ENCODE data around the gene PRPF19. TPM values are rescaled to one million over a fixed set of nuclear protein-coding genes. Genes with fewer than 3 reads are reported as not detected.
A peak's percentile ranks its signal among the peaks of the same experiment; 100 is the strongest.

Gene PRPF19
- total and polyA plus RNA-seq, 9 of the 15 experiments (the other 6 are each of a cell fraction or from before 2014, with no cell fraction given), result 9.4 to 212 (median 73.2) TPM

DNA sequence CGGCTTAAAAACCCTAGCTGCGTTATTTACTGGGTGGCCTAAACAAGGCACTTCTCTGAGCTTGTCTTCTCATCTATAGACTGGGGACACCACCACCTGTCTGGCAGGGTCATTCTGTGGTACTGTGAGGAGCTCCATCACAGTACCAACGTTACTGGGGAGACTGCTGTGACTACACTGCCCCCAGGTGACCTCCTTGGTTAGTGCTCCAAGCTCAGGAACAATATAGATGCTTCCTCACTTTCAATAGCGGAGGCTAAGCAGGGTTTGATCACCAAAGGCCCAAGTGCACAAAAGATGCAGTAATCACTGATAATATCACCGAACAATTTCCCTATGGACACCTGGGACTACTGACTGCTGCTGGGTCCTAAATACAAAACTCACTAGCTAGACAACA is 18.8 kb downstream of the PRPF19 start (continued):
- TF ChIP-seq, protein P1, sequence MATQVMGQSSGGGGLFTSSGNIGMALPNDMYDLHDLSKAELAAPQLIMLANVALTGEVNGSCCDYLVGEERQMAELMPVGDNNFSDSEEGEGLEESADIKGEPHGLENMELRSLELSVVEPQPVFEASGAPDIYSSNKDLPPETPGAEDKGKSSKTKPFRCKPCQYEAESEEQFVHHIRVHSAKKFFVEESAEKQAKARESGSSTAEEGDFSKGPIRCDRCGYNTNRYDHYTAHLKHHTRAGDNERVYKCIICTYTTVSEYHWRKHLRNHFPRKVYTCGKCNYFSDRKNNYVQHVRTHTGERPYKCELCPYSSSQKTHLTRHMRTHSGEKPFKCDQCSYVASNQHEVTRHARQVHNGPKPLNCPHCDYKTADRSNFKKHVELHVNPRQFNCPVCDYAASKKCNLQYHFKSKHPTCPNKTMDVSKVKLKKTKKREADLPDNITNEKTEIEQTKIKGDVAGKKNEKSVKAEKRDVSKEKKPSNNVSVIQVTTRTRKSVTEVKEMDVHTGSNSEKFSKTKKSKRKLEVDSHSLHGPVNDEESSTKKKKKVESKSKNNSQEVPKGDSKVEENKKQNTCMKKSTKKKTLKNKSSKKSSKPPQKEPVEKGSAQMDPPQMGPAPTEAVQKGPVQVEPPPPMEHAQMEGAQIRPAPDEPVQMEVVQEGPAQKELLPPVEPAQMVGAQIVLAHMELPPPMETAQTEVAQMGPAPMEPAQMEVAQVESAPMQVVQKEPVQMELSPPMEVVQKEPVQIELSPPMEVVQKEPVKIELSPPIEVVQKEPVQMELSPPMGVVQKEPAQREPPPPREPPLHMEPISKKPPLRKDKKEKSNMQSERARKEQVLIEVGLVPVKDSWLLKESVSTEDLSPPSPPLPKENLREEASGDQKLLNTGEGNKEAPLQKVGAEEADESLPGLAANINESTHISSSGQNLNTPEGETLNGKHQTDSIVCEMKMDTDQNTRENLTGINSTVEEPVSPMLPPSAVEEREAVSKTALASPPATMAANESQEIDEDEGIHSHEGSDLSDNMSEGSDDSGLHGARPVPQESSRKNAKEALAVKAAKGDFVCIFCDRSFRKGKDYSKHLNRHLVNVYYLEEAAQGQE (IDR thresholded peaks at IDR 0.05; ENCODE audit: borderline replicate concordance), result peak; percentile 90
- TF ChIP-seq, protein P1 (CRISPR knock-in tag; IDR thresholded peaks at IDR 0.05; ENCODE audit: low read depth), result no peak
- TF ChIP-seq CAMTA2 (CRISPR knock-in tag; conservative IDR thresholded peaks at IDR 0.05), result no peak
